ENCODE results near the gene KIF5B.
"Not testable (repeated sequence)": the region's sequence is repeated elsewhere in the genome, so short reads cannot be mapped to it uniquely, and the experiment has no call there.

Gene KIF5B

DNA sequence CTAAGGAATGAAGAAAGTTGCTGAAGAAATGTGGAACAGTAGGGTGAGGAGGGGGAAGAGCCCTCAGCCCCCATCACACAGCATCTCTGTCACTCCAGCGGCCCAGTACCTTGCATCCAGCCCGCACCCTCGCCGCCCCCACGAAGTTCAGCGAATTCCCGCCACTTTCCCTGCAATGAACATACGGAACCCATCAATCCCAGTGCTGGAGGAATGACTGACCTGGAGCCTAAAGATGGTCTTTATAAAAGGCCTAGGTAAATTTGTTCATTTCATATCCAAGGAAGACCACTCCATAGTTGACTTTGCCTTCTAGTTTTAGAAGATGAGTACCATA, 779 bp upstream of the KIF5B start:
- DNase-seq = no peak

DNA sequence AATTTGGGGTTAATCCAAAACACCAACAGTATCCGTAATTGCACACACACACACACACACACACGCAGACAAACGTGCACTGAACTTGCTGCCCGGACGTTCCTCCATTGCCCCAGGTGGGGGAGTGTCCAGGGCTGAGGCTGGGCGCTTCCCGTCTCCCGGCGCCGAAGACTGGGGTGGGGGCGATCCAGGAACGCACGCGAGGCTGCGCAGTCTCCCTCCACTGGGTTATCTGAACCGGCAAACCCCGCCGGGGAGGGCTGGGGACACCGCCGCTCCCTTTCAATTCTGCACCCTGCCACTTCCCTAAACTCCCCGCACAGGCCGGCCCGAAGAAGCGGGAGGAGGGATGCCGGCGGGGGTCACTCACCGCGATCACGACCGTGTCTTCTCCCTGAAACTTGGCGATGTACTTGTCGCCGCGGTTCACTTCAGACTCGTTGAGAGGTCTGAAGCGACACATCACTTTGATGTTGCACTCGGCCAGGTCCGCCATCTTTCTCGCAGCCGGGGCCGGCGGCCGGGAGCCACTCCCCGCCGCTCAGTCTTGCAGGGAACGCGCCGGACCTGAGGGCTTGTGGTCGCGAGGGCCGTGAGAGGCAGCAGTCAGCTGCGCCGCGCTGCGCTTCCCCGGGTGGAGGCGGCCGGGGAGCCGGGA, 618 bp downstream of the KIF5B start:
- DNase-seq = peak; percentile 26

DNA sequence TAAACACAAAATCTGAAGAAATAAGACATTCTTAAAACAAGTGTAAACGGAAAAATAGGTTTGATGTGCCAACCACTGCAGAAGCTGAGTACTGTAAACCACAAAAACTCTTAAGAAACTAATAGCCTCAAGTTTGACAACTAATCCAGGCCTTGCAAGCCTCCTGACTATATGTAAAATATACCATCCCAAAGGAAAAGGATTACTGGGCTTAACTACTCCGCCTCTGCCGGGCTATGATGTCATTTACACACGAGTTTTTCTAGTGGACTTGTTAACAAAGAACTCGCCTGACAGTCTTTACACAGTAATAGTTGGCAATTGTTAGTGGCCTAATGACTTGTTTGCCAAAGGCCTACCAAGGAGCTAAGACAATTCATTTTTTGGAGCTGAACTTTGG, 2.1 kb downstream of the KIF5B start:
- DNase-seq = no peak

- DNase-seq = not testable (repeated sequence)
These were observed 2.8 kb downstream of the KIF5B start for GRCh38 chr10:32053392-32053791.

DNA sequence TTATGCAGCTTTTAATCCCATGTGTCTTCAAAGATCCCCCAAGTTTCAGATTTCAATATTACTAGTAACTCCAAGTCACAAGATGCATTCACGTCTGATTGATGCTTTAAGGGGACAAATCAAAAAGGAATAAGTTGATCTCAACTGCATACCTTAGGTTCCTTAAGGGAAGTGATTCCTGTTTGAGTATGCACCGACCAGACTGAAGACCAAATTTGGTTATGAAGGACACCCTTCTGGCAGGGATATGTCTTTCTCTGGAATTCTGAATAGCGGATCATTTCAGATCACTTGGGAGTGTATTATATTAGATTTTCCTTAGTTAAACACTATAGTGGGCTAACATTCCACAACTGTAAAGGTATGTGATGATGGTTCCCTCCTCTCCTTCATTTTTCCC, 4.3 kb downstream of the KIF5B start:
- no peak for DNase-seq

- DNase-seq = peak; percentile 1
These were observed 6.0 kb downstream of the KIF5B start for GRCh38 chr10:32050177-32050576.

GRCh38 chr10:32049113-32049512, 7.1 kb downstream of the KIF5B start:
- no peak for DNase-seq

DNA sequence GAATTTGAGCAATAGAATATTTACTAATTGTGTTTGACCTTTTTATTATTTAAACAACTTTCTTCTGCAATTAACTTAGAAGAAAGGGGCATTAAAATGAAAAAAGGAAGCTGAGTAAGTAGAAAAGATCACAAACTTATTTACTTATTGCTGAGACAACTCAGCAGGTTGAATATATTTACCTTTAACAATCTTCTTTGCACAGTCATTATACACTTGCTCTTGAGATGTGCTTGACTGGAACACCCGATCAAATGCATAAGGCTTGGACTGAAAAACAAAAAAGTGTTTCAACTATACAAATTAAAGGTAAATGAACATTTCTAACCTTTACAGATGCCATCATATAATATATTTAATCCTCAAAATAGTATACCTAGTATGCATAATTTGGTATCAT, 7.9 kb downstream of the KIF5B start:
- no peak for DNase-seq

- DNase-seq = no peak
These were observed 8.3 kb downstream of the KIF5B start for GRCh38 chr10:32047881-32048280.

GRCh38 chr10:32046151-32046550, 10.1 kb downstream of the KIF5B start:
- DNase-seq = no peak

- DNase-seq = not testable (repeated sequence)
These were observed 13.5 kb downstream of the KIF5B start for GRCh38 chr10:32042730-32043129.

DNA sequence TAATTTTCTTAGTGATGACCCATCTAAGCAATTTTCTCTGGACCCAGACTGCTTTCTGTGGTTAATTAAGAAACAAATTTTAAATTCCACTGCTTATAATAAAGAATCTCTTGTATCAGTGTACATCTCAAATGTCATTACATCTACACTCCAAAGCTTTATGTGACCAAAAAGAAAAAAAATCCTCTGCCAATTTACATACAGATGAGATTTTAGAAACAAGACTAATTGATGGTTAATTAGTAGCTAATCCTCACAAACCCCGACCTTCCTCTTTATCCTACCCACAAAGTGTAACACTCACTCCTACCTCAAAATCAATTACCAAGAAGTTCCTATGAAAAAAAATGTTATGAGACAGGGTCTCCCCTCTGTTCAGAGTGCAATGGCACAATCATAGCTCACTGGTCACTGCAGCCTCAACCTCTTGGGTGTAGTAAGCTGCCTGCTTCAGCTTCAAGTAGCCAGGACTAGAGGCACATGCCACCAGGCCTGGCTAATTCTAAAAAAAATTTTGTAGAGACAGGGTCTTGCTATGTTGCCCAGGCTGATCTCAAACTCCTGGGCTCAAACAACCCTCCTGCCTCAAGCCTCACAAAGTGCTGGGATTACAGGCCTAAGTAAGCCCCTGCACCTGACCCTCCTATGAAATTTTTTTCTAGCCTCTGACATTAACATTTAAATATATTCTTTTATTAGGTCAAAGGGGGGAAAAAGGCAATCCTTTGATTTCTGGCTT, 14.8 kb downstream of the KIF5B start:
- no peak for DNase-seq

DNA sequence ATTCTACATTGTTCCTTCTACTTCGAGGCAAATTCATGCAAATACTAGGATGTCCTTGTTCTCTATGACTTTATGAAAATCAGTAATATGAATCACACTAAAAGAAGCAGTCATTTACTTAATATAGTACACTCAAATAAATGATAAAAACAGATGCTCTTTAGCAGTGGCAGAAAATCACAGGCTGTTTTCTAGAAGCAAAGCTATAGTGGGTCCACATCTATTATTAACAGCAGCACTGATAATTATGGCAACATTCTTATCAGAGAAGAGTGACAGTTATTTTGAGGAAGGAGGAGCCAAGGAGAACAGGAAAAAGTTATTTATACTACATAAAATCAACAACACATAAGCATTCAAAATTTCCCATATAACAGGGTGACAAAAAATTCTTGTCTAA, 16.5 kb downstream of the KIF5B start:
- no peak for DNase-seq

- no peak for DNase-seq
These were observed 17.4 kb downstream of the KIF5B start for GRCh38 chr10:32038777-32039176.

DNA sequence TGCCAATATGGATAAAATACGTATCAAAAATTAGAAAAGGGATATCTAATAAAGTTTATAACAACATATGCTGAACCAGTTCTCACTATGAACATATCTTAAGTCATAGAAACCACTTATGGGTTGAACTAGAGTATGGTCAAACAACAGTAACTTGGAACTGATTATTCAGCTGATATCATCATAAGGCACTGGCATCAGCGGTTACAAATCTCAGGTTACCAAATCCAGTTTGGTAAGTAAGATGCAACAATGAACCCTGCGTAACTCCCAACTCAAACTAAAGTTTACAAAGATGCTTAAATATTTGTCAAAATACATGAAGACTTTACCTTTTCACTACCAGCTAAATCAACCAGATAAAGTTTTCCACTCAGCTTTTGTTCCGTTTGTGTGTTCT, 19.3 kb downstream of the KIF5B start:
- no peak for DNase-seq

- DNase-seq = no peak
These were observed 21.2 kb downstream of the KIF5B start for GRCh38 chr10:32035038-32035437.

- no peak for DNase-seq
These were observed 23.1 kb downstream of the KIF5B start for GRCh38 chr10:32033171-32033570.

DNA sequence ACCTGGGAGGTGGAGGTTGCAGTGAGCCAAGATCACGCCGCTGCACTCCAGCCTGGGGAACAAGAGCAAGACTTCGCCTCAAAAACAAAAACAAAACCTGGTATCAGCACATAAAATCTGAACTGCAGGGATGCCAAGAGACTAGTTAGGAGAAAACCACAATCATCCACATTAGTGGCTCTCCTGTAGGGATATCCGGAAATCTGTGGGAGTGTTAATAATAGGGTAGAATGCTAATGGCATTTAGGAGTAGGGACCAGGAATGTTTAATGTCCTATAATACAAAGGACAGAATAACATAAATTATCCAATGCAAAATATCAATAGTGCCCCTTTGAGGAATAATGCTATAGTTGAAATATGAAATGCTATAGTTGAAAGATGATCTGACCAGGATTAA, 24.3 kb downstream of the KIF5B start:
- no peak for DNase-seq

GRCh38 chr10:32031424-32031823, 24.8 kb downstream of the KIF5B start:
- no peak for DNase-seq

- no peak for DNase-seq
These were observed 27.5 kb downstream of the KIF5B start for GRCh38 chr10:32028710-32029109.

DNA sequence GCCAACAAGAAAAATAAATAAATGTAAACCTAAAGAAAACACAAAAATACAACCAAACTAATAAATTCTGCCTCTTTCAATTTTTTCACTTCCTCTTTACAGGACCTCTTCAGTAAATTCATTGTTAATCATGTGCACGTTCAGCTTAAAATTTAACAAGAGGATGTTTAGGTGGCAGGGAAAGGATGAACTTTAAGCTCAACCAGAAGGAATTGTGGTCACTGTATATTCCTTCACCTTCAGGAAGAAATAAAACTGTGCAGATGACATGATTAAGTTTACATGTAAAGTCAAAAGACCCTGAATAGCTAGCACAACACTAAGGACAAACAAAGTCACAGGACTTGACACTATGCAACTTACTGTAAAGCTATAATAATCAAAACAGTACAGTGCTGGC, 33.0 kb downstream of the KIF5B start:
- no peak for DNase-seq

GRCh38 chr10:32017044-32017443, 39.2 kb downstream of the KIF5B start:
- no peak for DNase-seq

DNA sequence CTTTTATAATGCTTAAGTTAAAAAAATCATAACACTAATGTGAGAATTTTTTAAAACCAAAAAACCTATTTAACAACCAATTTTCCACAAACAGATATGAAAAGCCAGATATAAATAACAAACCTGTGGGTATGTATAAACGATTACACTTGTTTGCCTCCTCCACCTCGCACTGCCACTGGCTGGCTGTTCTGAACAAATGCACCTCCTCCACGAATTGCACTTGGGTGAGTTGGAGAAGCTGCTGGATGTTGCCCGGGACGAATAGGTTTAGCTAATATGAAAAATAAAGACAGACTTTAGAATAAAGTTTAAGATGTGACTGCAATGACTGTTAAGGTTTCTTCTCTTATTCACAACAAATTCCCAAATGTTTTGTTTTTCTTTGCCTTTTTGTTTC, 40.8 kb downstream of the KIF5B start:
- no peak for DNase-seq

DNA sequence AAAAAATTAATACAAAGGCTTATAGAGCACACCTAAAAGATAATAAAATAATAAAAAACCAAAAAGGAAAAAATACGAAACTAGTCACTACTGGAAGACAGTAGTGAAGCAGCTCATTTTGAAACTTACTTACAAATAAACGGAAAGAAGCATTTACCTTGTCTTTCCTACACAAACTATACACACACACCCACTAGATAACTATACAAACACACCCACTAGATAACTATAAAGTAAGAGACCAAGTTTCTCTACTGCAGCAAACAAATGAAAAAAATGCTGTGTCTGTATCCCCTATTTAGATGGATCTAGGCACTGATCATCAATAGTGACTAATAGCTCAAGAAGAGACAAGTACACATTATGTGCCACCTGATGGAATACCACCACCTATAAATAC, 49.2 kb downstream of the KIF5B start:
- DNase-seq = no peak

- peak; percentile 33 for DNase-seq
These were observed 51.2 kb downstream of the KIF5B start for GRCh38 chr10:32005050-32005449.
